Measurements from ENCODE around the gene DIO3.

- TF ChIP-seq POLR2AphosphoS5 (IDR thresholded peaks at IDR 0.05; ENCODE audit: low read depth, low read length) (no peak), TAF1 (IDR thresholded peaks at IDR 0.05; ENCODE audit: borderline replicate concordance, insufficient read depth, low read length) (no peak)
Observed at GRCh38 chr14:101571004-101571403, 9.7 kb downstream of the DIO3 start.

Data from PFSK-1 (cell line).